ENCODE results near the gene KPRP. TPM values are rescaled to one million over a fixed set of nuclear protein-coding genes. Genes with fewer than 3 reads are reported as not detected.

Gene KPRP
- total and polyA plus RNA-seq, 7 experiments from 2014 or later, result not detected

DNA sequence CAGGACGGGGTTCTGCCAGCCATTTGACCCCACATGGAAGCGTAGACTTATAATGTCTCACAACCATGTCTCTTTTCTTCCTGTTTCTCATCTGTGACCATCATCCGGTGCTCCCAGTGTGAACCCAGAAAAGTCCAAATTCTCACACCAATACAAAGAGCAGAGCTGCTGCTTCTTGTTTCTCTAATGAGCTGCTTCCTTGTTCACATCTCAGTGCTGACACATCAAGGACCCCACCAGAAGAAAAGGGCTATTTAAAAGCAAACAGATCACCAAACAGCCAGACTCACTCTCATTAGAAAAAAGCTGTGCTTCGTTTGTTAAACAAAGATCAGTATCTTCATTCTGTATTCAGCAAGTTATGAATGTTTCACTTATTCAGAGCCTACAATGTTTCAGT lies 37.9 kb downstream of the KPRP start:
- no peaks in the 10 kb centered on the region for H3K36me3 ChIP-seq (ENCODE audit: control insufficient read depth in 2 of 3, insufficient read depth in 3 of 3, low read length in 3 of 3)
- Mint-ChIP-seq H3K27ac (no peak overlapping the region), H3K36me3 (no peaks in the 10 kb centered on the region), H3K4me3 (no peak overlapping the region), H3K4me1 (peaks cover 0 to 1% (median 0%) of the 10 kb centered on the region in 7 donors), H3K27me3 (peaks cover 3 to 35% (median 30%) of the 10 kb centered on the region in 5 donors), H3K9me3 (no peaks in the 10 kb centered on the region)
- no peak for DNase-seq
- POLR2A ChIA-PET, result no interaction called here
- no peaks in the 10 kb centered on the region for H3K9me3 ChIP-seq (ENCODE audit: control insufficient read depth in 2 of 3, low read length in 3 of 3)
- no peaks in the 10 kb centered on the region for H3K4me1 ChIP-seq (ENCODE audit: control insufficient read depth in 2 of 2, insufficient read depth in 2 of 2, low read length in 2 of 2)
- ATAC-seq, result no peak
- CTCF ChIA-PET, result no interaction called here
- no peaks in the 10 kb centered on the region for H3K27me3 ChIP-seq (ENCODE audit: control insufficient read depth in 2 of 2, insufficient read depth in 2 of 2, low read length in 2 of 2)
- H3K4me3 ChIP-seq (ENCODE audit: low read length), result no peak overlapping the region
- H3K27ac ChIP-seq (ENCODE audit: low read depth, low read length), result no peak overlapping the region
- intact Hi-C loops (cut with micrococcal nuclease), result no loop called here

DNA sequence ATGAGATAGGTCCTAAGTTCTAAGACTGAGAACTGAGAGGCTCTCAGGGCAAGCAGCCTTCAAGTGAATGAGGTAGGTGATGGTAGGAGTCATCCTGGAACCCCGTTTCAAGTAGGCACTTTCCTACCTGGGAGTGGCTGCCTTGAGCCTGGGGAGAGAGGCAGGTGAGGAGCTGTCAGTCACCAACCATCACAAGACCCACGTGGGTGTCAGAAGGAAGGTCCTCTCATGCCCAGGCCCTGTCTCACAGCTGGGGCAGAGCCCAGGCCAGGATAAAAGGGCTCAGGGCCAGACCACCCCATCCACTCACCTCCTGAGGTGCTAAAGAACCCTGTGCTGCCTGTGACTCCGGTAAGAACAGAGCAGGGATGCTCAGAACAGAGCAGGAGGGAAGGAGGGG lies 38.6 kb downstream of the KPRP start, which contains the start of gene LCE1D:
LCE1D (plus strand) TSS at position 301 of the 400 bp plus-strand sequence. CDS start 1,074 bp downstream, outside the sequence.
- no peak for DNase-seq
- H3K36me3 Mint-ChIP-seq, result no peaks in the 10 kb centered on the region
- POLR2A ChIA-PET, result no interaction called here
- peaks cover 0 to 1% (median 0%) of the 10 kb centered on the region in 7 donors for H3K4me1 Mint-ChIP-seq
- Histone ChIP-seq H3K27ac (ENCODE audit: low read depth, low read length) (no peak within 1 kb of the TSS), H3K4me1 (ENCODE audit: control insufficient read depth in 2 of 2, insufficient read depth in 2 of 2, low read length in 2 of 2) (no peaks in the 10 kb centered on the region), H3K36me3 (ENCODE audit: control insufficient read depth in 2 of 3, insufficient read depth in 3 of 3, low read length in 3 of 3) (no peaks in the 10 kb centered on the region), H3K4me3 (ENCODE audit: low read length) (no peak within 1 kb of the TSS), H3K27me3 (ENCODE audit: control insufficient read depth in 2 of 2, insufficient read depth in 2 of 2, low read length in 2 of 2) (no peaks in the 10 kb centered on the region), H3K9me3 (ENCODE audit: control insufficient read depth in 2 of 3, low read length in 3 of 3) (no peaks in the 10 kb centered on the region)
- ATAC-seq, result no peak
- no peaks in the 10 kb centered on the region for H3K9me3 Mint-ChIP-seq
- intact Hi-C loops (cut with micrococcal nuclease), result no loop called here
- peaks cover 8 to 36% (median 29%) of the 10 kb centered on the region in 5 donors for H3K27me3 Mint-ChIP-seq
- no peak within 1 kb of the TSS for H3K27ac Mint-ChIP-seq
- no peak within 1 kb of the TSS for H3K4me3 Mint-ChIP-seq
- CTCF ChIA-PET, result no interaction called here

GRCh38 chr1:152801333-152801732 lies 43.5 kb downstream of the KPRP start:
- no peak overlapping the region for H3K4me3 ChIP-seq (ENCODE audit: low read length)
- no peaks in the 10 kb centered on the region for H3K36me3 Mint-ChIP-seq
- peaks cover 12 to 60% (median 40%) of the 10 kb centered on the region in 5 donors for H3K27me3 Mint-ChIP-seq
- no peaks in the 10 kb centered on the region for H3K4me1 Mint-ChIP-seq
- no peaks in the 10 kb centered on the region for H3K4me1 ChIP-seq (ENCODE audit: control insufficient read depth in 2 of 2, insufficient read depth in 2 of 2, low read length in 2 of 2)
- H3K9me3 Mint-ChIP-seq, result no peaks in the 10 kb centered on the region
- H3K27me3 ChIP-seq (ENCODE audit: control insufficient read depth in 2 of 2, insufficient read depth in 2 of 2, low read length in 2 of 2), result no peaks in the 10 kb centered on the region
- H3K36me3 ChIP-seq (ENCODE audit: control insufficient read depth in 2 of 3, insufficient read depth in 3 of 3, low read length in 3 of 3), result no peaks in the 10 kb centered on the region
- intact Hi-C loops (cut with micrococcal nuclease), result no loop called here
- H3K4me3 Mint-ChIP-seq, result no peak overlapping the region
- ATAC-seq (no peak), DNase-seq (no peak)
- H3K27ac ChIP-seq (ENCODE audit: low read depth, low read length), result no peak overlapping the region
- no peaks in the 10 kb centered on the region for H3K9me3 ChIP-seq (ENCODE audit: control insufficient read depth in 2 of 3, low read length in 3 of 3)
- H3K27ac Mint-ChIP-seq, result no peak overlapping the region
- POLR2A ChIA-PET, result no interaction called here
- CTCF ChIA-PET, result no interaction called here

DNA sequence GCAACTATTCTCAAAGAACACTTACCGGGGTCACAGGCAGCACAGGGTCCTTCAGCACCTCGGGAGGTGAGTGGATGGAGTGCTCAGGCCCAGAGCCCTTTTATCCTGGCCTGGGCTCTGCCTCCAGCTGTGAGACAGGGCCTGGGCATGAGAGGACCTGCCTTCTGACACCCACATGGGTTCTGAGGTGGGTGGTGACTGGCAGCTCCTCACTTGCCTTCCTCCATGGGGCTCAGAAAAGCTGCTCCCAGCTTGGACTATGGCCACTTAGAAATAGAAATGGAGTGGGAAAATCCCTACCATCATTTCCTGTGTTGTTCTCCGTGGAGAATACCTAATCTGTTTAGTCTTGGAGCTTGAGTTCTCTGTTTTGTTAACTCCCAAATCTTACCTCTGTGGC lies 48.8 kb downstream of the KPRP start, which contains the start of gene LCE1C:
LCE1C (minus strand) TSS at position 76 of the 400 bp plus-strand sequence. CDS start 1,173 bp downstream, outside the sequence.
- Mint-ChIP-seq H3K9me3 (peaks cover 0 to 5% (median 0%) of the 10 kb centered on the region in 11 donors), H3K4me3 (no peak within 1 kb of the TSS), H3K27me3 (peaks cover 6 to 31% (median 24%) of the 10 kb centered on the region in 5 donors), H3K4me1 (no peaks in the 10 kb centered on the region), H3K27ac (no peak within 1 kb of the TSS), H3K36me3 (no peaks in the 10 kb centered on the region)
- Histone ChIP-seq H3K4me1 (ENCODE audit: control insufficient read depth in 2 of 2, insufficient read depth in 2 of 2, low read length in 2 of 2) (no peaks in the 10 kb centered on the region), H3K9me3 (ENCODE audit: control insufficient read depth in 2 of 3, low read length in 3 of 3) (no peaks in the 10 kb centered on the region), H3K27ac (ENCODE audit: low read depth, low read length) (no peak within 1 kb of the TSS), H3K36me3 (ENCODE audit: control insufficient read depth in 2 of 3, insufficient read depth in 3 of 3, low read length in 3 of 3) (no peaks in the 10 kb centered on the region), H3K4me3 (ENCODE audit: low read length) (no peak within 1 kb of the TSS), H3K27me3 (ENCODE audit: control insufficient read depth in 2 of 2, insufficient read depth in 2 of 2, low read length in 2 of 2) (no peaks in the 10 kb centered on the region)
- ChIA-PET POLR2A (no interaction called here), CTCF (no interaction called here)
- ATAC-seq, result no peak
- DNase-seq, result no peak
- intact Hi-C loops (cut with micrococcal nuclease), result no loop called here

DNA sequence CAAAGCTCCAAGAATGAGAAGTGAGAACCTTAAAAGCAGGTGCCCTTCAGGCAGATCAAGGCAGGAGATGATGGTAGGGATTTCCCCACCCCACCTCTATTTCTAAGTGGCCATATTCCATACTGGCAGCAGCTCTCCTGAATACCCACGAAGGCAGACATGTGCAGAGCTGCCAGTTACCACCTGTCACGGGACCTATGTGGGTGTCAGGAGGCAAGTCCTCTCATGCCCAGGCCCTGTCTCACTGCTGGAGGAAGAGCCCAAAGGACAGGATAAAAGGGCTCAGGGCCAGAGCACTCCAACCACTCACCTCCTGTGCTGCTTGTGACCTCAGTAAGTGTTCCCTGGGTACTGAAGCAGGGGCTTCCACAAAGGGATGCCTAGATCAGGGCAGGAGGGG lies 53.2 kb downstream of the KPRP start:
- Histone ChIP-seq H3K9me3 (ENCODE audit: control insufficient read depth in 2 of 3, low read length in 3 of 3) (no peaks in the 10 kb centered on the region), H3K27ac (ENCODE audit: low read depth, low read length) (no peak overlapping the region), H3K4me1 (ENCODE audit: control insufficient read depth in 2 of 2, insufficient read depth in 2 of 2, low read length in 2 of 2) (no peaks in the 10 kb centered on the region), H3K4me3 (ENCODE audit: low read length) (no peak overlapping the region), H3K36me3 (ENCODE audit: control insufficient read depth in 2 of 3, insufficient read depth in 3 of 3, low read length in 3 of 3) (no peaks in the 10 kb centered on the region), H3K27me3 (ENCODE audit: control insufficient read depth in 2 of 2, insufficient read depth in 2 of 2, low read length in 2 of 2) (no peaks in the 10 kb centered on the region)
- Mint-ChIP-seq H3K4me1 (no peaks in the 10 kb centered on the region), H3K36me3 (no peaks in the 10 kb centered on the region), H3K27ac (no peak overlapping the region), H3K9me3 (peaks cover 0 to 5% (median 0%) of the 10 kb centered on the region in 11 donors), H3K4me3 (no peak overlapping the region), H3K27me3 (peaks cover 2 to 23% (median 12%) of the 10 kb centered on the region in 5 donors)
- ChIA-PET CTCF (no interaction called here), POLR2A (no interaction called here)
- intact Hi-C loops (cut with micrococcal nuclease), result no loop called here
- ATAC-seq, result no peak
- no peak for DNase-seq

Other genes starting within 250 kb of the KPRP start
- not detected for gene LCE5A, start 247.2 kb upstream of the KPRP start, total RNA-seq
- gene LCE5A, start 247.2 kb upstream of the KPRP start, polyA plus RNA-seq, result not detected
- gene CRCT1, start 243.5 kb upstream of the KPRP start, total RNA-seq, result not detected
- not detected for gene CRCT1, start 243.5 kb upstream of the KPRP start, polyA plus RNA-seq
- not detected for gene LCE3E, start 191.2 kb upstream of the KPRP start, total RNA-seq
- not detected for gene LCE3E, start 191.2 kb upstream of the KPRP start, polyA plus RNA-seq
- gene LCE3D, start 177.5 kb upstream of the KPRP start, total RNA-seq, result not detected
- gene LCE3D, start 177.5 kb upstream of the KPRP start, polyA plus RNA-seq, result not detected
- not detected for gene LCE3C, start 157.8 kb upstream of the KPRP start, total RNA-seq
- not detected for gene LCE3C, start 157.8 kb upstream of the KPRP start, polyA plus RNA-seq
- gene LCE3B, start 144.2 kb upstream of the KPRP start, total RNA-seq, result not detected
- not detected for gene LCE3B, start 144.2 kb upstream of the KPRP start, polyA plus RNA-seq
- not detected for gene LCE3A, start 134.9 kb upstream of the KPRP start, total RNA-seq
- not detected for gene LCE3A, start 134.9 kb upstream of the KPRP start, polyA plus RNA-seq
- not detected for gene LCE2D, start 94.6 kb upstream of the KPRP start, total RNA-seq
- gene LCE2D, start 94.6 kb upstream of the KPRP start, polyA plus RNA-seq, result not detected
- gene LCE2C, start 82.7 kb upstream of the KPRP start, total RNA-seq, result not detected
- gene LCE2C, start 82.7 kb upstream of the KPRP start, polyA plus RNA-seq, result not detected
- not detected for gene LCE2B, start 71.9 kb upstream of the KPRP start, total RNA-seq
- not detected for gene LCE2B, start 71.9 kb upstream of the KPRP start, polyA plus RNA-seq
- not detected for gene LCE2A, start 59.7 kb upstream of the KPRP start, total RNA-seq
- not detected for gene LCE2A, start 59.7 kb upstream of the KPRP start, polyA plus RNA-seq
- gene LCE4A, start 49.9 kb upstream of the KPRP start, total RNA-seq, result not detected
- not detected for gene LCE4A, start 49.9 kb upstream of the KPRP start, polyA plus RNA-seq
- not detected for gene LCE1F, start 17.1 kb downstream of the KPRP start, total RNA-seq
- not detected for gene LCE1F, start 17.1 kb downstream of the KPRP start, polyA plus RNA-seq
- not detected for gene LCE1E, start 28.2 kb downstream of the KPRP start, total RNA-seq
- not detected for gene LCE1E, start 28.2 kb downstream of the KPRP start, polyA plus RNA-seq
- gene LCE1D, start 38.7 kb downstream of the KPRP start, total RNA-seq, result not detected
- not detected for gene LCE1D, start 38.7 kb downstream of the KPRP start, polyA plus RNA-seq
- not detected for gene LCE1C, start 48.6 kb downstream of the KPRP start, total RNA-seq
- not detected for gene LCE1C, start 48.6 kb downstream of the KPRP start, polyA plus RNA-seq
- gene LCE1B, start 53.9 kb downstream of the KPRP start, total RNA-seq, result not detected
- gene LCE1B, start 53.9 kb downstream of the KPRP start, polyA plus RNA-seq, result not detected
- gene LCE1A, start 69.4 kb downstream of the KPRP start, total RNA-seq, result not detected
- gene LCE1A, start 69.4 kb downstream of the KPRP start, polyA plus RNA-seq, result not detected
- not detected for gene LCE6A, start 84.8 kb downstream of the KPRP start, total RNA-seq
- gene LCE6A, start 84.8 kb downstream of the KPRP start, polyA plus RNA-seq, result not detected
- not detected for gene LCE7A, start 102.0 kb downstream of the KPRP start, total RNA-seq
- not detected for gene LCE7A, start 102.0 kb downstream of the KPRP start, polyA plus RNA-seq
- not detected for gene SMCP, start 120.3 kb downstream of the KPRP start, total RNA-seq
- gene SMCP, start 120.3 kb downstream of the KPRP start, polyA plus RNA-seq, result not detected
- gene IVL, start 150.5 kb downstream of the KPRP start, total RNA-seq, result not detected
- gene IVL, start 150.5 kb downstream of the KPRP start, polyA plus RNA-seq, result not detected
- gene SPRR5, start 189.2 kb downstream of the KPRP start, total RNA-seq, result not detected
- gene SPRR5, start 189.2 kb downstream of the KPRP start, polyA plus RNA-seq, result not detected
- gene SPRR4, start 212.6 kb downstream of the KPRP start, total RNA-seq, result not detected
- not detected for gene SPRR4, start 212.6 kb downstream of the KPRP start, polyA plus RNA-seq
- gene SPRR1A, start 226.1 kb downstream of the KPRP start, total RNA-seq, result not detected
- not detected for gene SPRR1A, start 226.1 kb downstream of the KPRP start, polyA plus RNA-seq
- gene SPRR3, start 243.7 kb downstream of the KPRP start, total RNA-seq, result not detected
- not detected for gene SPRR3, start 243.7 kb downstream of the KPRP start, polyA plus RNA-seq